Measurements from ENCODE around the gene DOK5.

DOK5 gene

GRCh38 chr20:54565255-54565654, 89.9 kb downstream of the DOK5 start:
- DNase-seq: no peak

GRCh38 chr20:54566031-54566688, 90.8 kb downstream of the DOK5 start:
- no peak for DNase-seq

GRCh38 chr20:54570561-54570960, 95.2 kb downstream of the DOK5 start:
- DNase-seq: no peak

GRCh38 chr20:54572665-54573435, 97.5 kb downstream of the DOK5 start:
- DNase-seq: no peak

- no peak for DNase-seq
Measured at GRCh38 chr20:54573838-54574237, 98.4 kb downstream of the DOK5 start.

- no peak for DNase-seq
Measured at GRCh38 chr20:54576518-54576917, 101.1 kb downstream of the DOK5 start.

GRCh38 chr20:54577637-54578036, 102.2 kb downstream of the DOK5 start:
- no peak for DNase-seq

- no peak for DNase-seq
Measured at GRCh38 chr20:54585217-54585616, 109.8 kb downstream of the DOK5 start.

- DNase-seq: no peak
Measured at GRCh38 chr20:54587408-54587807, 112.0 kb downstream of the DOK5 start.

GRCh38 chr20:54589402-54590030, 114.1 kb downstream of the DOK5 start:
- DNase-seq: no peak

- no peak for DNase-seq
Measured at GRCh38 chr20:54590856-54591255, 115.5 kb downstream of the DOK5 start.

GRCh38 chr20:54596651-54597050, 121.3 kb downstream of the DOK5 start:
- DNase-seq: no peak

GRCh38 chr20:54598352-54598751, 123.0 kb downstream of the DOK5 start:
- no peak for DNase-seq

GRCh38 chr20:54600634-54601033, 125.2 kb downstream of the DOK5 start:
- DNase-seq: no peak

GRCh38 chr20:54601831-54602515, 126.6 kb downstream of the DOK5 start:
- no peak for DNase-seq

GRCh38 chr20:54605319-54605718, 129.9 kb downstream of the DOK5 start:
- DNase-seq: no peak

- DNase-seq: no peak
Measured at GRCh38 chr20:54606380-54606779, 131.0 kb downstream of the DOK5 start.

GRCh38 chr20:54608039-54608745, 132.8 kb downstream of the DOK5 start:
- DNase-seq: no peak

- DNase-seq: no peak
Measured at GRCh38 chr20:54608943-54609342, 133.6 kb downstream of the DOK5 start.

- DNase-seq: no peak
Measured at GRCh38 chr20:54611708-54612412, 136.5 kb downstream of the DOK5 start.

GRCh38 chr20:54618412-54618811, 143.0 kb downstream of the DOK5 start:
- no peak for DNase-seq

GRCh38 chr20:54619181-54619580, 143.8 kb downstream of the DOK5 start:
- DNase-seq: no peak

Data from CD4-positive, alpha-beta T cell treated with Interleukin-21 for 1 hour (primary cell).